A673 (cell line): ENCODE measurements around the gene SNORC.

ENCODE experiments used
- EZH2 ChIP-seq: fragments of 200-600 bp; sonication (generic); IDR thresholded peaks from 2 replicates; pipeline ENCODE4 v1.6.1; 2017; ENCODE audit warnings: borderline replicate concordance, low read depth, mild to moderate bottlenecking, mixed read lengths, antibody characterized with exemption, low read length; ENCODE audit not compliant: poor library complexity, severe bottlenecking
- TF ChIP-seq, protein P1 (sequence below): fragments of 300-800, 200-600 bp; sonication (generic); conservative IDR thresholded peaks from 2 replicates; pipeline ENCODE4 v1.5.1; 2017; ENCODE audit warnings: low read depth, mild to moderate bottlenecking, antibody characterized with exemption, low read length, moderate library complexity, mixed read lengths

DNA sequence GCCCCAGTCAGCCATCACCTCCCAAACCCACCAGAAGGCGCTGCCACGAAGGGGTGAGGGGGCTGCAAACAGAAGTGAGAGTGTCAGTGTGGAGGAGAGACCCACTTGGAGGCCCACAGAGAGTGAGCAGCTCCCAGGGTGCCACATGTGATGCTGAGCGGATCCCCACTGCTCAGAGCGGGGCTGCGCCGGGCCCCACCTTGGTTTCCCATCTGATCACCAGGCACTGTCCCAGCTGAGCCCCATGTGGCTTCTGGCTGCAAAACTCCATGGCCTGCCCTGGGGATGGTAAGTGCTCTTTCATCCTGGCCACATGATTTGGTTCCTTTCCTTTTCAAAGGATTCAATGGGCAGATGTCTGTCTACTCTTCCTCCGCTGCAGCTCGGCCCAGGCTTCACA, 23.8 kb downstream of the SNORC start:
- TF ChIP-seq, protein P1, sequence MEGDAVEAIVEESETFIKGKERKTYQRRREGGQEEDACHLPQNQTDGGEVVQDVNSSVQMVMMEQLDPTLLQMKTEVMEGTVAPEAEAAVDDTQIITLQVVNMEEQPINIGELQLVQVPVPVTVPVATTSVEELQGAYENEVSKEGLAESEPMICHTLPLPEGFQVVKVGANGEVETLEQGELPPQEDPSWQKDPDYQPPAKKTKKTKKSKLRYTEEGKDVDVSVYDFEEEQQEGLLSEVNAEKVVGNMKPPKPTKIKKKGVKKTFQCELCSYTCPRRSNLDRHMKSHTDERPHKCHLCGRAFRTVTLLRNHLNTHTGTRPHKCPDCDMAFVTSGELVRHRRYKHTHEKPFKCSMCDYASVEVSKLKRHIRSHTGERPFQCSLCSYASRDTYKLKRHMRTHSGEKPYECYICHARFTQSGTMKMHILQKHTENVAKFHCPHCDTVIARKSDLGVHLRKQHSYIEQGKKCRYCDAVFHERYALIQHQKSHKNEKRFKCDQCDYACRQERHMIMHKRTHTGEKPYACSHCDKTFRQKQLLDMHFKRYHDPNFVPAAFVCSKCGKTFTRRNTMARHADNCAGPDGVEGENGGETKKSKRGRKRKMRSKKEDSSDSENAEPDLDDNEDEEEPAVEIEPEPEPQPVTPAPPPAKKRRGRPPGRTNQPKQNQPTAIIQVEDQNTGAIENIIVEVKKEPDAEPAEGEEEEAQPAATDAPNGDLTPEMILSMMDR: no peak
- TF ChIP-seq EZH2: no peak
